ENCODE data around the gene ZC3H8.

The ZC3H8 gene

GRCh38 chr2:112198780-112199179 lies 56.1 kb downstream of the ZC3H8 start:
- Histone ChIP-seq H4K20me1 (ENCODE audit: insufficient read depth, low read length) (no peaks in the 10 kb centered on the region), H3F3A (ENCODE audit: insufficient read depth, low read length) (no peaks in the 10 kb centered on the region), H3K9me2 (ENCODE audit: low read depth, low read length) (no peaks in the 10 kb centered on the region), H3K9ac (ENCODE audit: low read length) (no peak overlapping the region), H3K79me2 (ENCODE audit: insufficient read depth, low read length) (no peaks in the 10 kb centered on the region), H3K9me3 (ENCODE audit: low read length) (peaks cover 11% of the 10 kb centered on the region), H3K4me3 (ENCODE audit: low read depth, low read length, poor library complexity, severe bottlenecking) (no peak overlapping the region), H3K4me1 (ENCODE audit: insufficient read depth, low read length, severe bottlenecking) (no peaks in the 10 kb centered on the region), H3K27me3 (ENCODE audit: insufficient read depth, low read length) (0 out of 2 replicates have a peak, but pooled peaks cover 6% of the 10 kb centered on the region), H3K4me2 (ENCODE audit: low read length) (no peak overlapping the region), H3K36me3 (ENCODE audit: insufficient read depth, low read length) (no peaks in the 10 kb centered on the region; the same call in 1 of the 2 replicates), H2AFZ (ENCODE audit: low read length) (no peak overlapping the region), H3K27ac (ENCODE audit: low read depth, low read length, poor library complexity, severe bottlenecking) (no peak overlapping the region)
- TF ChIP-seq CTCF (IDR thresholded peaks at IDR 0.05; ENCODE audit: low read length) (no peak), EZH2 (IDR thresholded peaks at IDR 0.05; ENCODE audit: borderline replicate concordance, low read length) (no peak)

- Histone ChIP-seq H3K9me3 (ENCODE audit: low read length) (peaks cover 4% of the 10 kb centered on the region), H3K4me3 (ENCODE audit: low read depth, low read length, poor library complexity, severe bottlenecking) (no peak overlapping the region), H3K4me2 (ENCODE audit: low read length) (no peak overlapping the region), H3K4me1 (ENCODE audit: insufficient read depth, low read length, severe bottlenecking) (no peaks in the 10 kb centered on the region), H2AFZ (ENCODE audit: low read length) (no peak overlapping the region), H4K20me1 (ENCODE audit: insufficient read depth, low read length) (no peaks in the 10 kb centered on the region), H3K27ac (ENCODE audit: low read depth, low read length, poor library complexity, severe bottlenecking) (no peak overlapping the region), H3K9me2 (ENCODE audit: low read depth, low read length) (no peaks in the 10 kb centered on the region), H3K36me3 (ENCODE audit: insufficient read depth, low read length) (no peaks in the 10 kb centered on the region; the same call in 1 of the 2 replicates), H3K27me3 (ENCODE audit: insufficient read depth, low read length) (0 out of 2 replicates have a peak, but pooled peaks cover 6% of the 10 kb centered on the region), H3K79me2 (ENCODE audit: insufficient read depth, low read length) (no peaks in the 10 kb centered on the region), H3F3A (ENCODE audit: insufficient read depth, low read length) (no peaks in the 10 kb centered on the region), H3K9ac (ENCODE audit: low read length) (no peak overlapping the region)
- no peak for TF ChIP-seq EZH2 (IDR thresholded peaks at IDR 0.05; ENCODE audit: borderline replicate concordance, low read length)
- no peak for TF ChIP-seq CTCF (IDR thresholded peaks at IDR 0.05; ENCODE audit: low read length)
Observed at GRCh38 chr2:112197868-112198267, 57.0 kb downstream of the ZC3H8 start.

- no peak for TF ChIP-seq EZH2 (IDR thresholded peaks at IDR 0.05; ENCODE audit: borderline replicate concordance, low read length)
- TF ChIP-seq CTCF (IDR thresholded peaks at IDR 0.05; ENCODE audit: low read length): no peak
- H2AFZ ChIP-seq (ENCODE audit: low read length): no peak overlapping the region
Observed at GRCh38 chr2:112195950-112196349, 58.9 kb downstream of the ZC3H8 start.

More at GRCh38 chr2:112195950-112196349, 58.9 kb downstream of the ZC3H8 start:
- Histone ChIP-seq H3F3A (ENCODE audit: insufficient read depth, low read length) (no peaks in the 10 kb centered on the region), H3K27ac (ENCODE audit: low read depth, low read length, poor library complexity, severe bottlenecking) (no peak overlapping the region), H3K9me2 (ENCODE audit: low read depth, low read length) (no peaks in the 10 kb centered on the region), H3K4me1 (ENCODE audit: insufficient read depth, low read length, severe bottlenecking) (no peaks in the 10 kb centered on the region), H3K4me3 (ENCODE audit: low read depth, low read length, poor library complexity, severe bottlenecking) (no peak overlapping the region), H3K36me3 (ENCODE audit: insufficient read depth, low read length) (no peaks in the 10 kb centered on the region; the same call in 1 of the 2 replicates), H3K9me3 (ENCODE audit: low read length) (no peaks in the 10 kb centered on the region), H3K79me2 (ENCODE audit: insufficient read depth, low read length) (no peaks in the 10 kb centered on the region), H3K9ac (ENCODE audit: low read length) (no peak overlapping the region), H3K4me2 (ENCODE audit: low read length) (no peak overlapping the region), H3K27me3 (ENCODE audit: insufficient read depth, low read length) (0 out of 2 replicates have a peak, but pooled peaks cover 6% of the 10 kb centered on the region), H4K20me1 (ENCODE audit: insufficient read depth, low read length) (no peaks in the 10 kb centered on the region)
